Esophagus muscularis mucosa (tissue), 3 donors: Measurements from ENCODE around the gene ATG16L2.

Experiments
- POLR2A ChIP-seq: fragments of 450-650 bp; IDR thresholded peaks from one replicate; pipeline ENCODE4 v1.6.1; 2017; ENCODE audit warnings: antibody characterized with exemption, moderate library complexity, mild to moderate bottlenecking, low read depth
- POLR2AphosphoS5 ChIP-seq, 2 donors: sonication (generic); formaldehyde crosslinking; IDR thresholded peaks; one replicate each; pipeline ENCODE4 v1.6.1; 2017; ENCODE audit warnings: antibody characterized with exemption in 2 of 2
- TF ChIP-seq, protein P1 (sequence below), 3 experiments: fragments of 200-600 bp in 2 of 3; fragments of 450-650 bp in 1 of 3; sonication (generic) in 2 of 3; IDR thresholded peaks; one replicate each; pipeline ENCODE4 v1.5.1; 2017 to 2019; ENCODE audit warnings: antibody characterized with exemption in 3 of 3, mild to moderate bottlenecking in 2 of 3, moderate library complexity in 1 of 3

DNA sequence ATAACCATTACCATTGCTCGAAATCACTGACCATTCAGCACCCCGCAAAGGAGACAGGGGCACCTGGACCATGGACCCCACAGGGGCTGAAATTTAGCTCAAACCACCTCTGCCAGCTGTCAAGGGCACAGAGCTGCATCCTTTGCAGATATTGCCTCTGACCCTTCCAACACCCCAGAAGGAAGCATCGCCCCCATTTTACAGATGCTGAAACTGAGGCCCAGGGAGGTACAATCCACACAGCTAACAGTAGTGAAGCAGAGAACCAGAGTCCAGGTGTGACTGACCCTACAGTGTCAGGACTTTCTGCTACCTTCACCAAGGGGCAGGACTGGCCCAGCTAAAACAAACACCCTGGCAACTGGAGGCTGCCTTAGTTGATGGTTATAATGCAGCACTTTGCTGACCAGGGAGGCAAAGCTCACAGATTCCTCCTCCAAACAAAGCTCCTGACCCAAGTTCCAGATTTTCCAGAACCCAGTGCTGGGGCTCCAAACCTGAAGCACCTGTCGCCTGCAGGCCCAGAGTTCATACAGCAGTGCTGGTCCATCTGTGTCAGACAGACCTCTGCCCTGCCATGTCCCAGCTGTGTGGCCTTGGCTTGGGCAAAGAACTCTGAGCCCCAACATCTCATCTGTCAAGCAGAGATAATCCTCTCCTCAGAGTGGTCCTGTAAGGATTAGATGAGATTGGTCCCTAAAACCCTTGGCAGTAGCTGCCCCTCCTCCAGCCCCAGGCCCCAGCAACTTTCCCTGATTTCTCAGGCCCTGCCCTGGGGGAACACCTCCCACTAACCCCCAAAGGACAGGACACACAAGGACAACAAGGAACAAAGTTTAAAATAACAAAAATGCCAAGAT lies 46.8 kb upstream of the ATG16L2 start:
- TF ChIP-seq, protein P1, sequence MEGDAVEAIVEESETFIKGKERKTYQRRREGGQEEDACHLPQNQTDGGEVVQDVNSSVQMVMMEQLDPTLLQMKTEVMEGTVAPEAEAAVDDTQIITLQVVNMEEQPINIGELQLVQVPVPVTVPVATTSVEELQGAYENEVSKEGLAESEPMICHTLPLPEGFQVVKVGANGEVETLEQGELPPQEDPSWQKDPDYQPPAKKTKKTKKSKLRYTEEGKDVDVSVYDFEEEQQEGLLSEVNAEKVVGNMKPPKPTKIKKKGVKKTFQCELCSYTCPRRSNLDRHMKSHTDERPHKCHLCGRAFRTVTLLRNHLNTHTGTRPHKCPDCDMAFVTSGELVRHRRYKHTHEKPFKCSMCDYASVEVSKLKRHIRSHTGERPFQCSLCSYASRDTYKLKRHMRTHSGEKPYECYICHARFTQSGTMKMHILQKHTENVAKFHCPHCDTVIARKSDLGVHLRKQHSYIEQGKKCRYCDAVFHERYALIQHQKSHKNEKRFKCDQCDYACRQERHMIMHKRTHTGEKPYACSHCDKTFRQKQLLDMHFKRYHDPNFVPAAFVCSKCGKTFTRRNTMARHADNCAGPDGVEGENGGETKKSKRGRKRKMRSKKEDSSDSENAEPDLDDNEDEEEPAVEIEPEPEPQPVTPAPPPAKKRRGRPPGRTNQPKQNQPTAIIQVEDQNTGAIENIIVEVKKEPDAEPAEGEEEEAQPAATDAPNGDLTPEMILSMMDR (IDR thresholded peaks at IDR 0.05): no peak
- TF ChIP-seq POLR2A (no peak), POLR2AphosphoS5 (IDR thresholded peaks at IDR 0.05) (no peak)
